ENCODE data around the gene TNFRSF19. TPM values are rescaled to one million over a fixed set of nuclear protein-coding genes. Genes with fewer than 3 reads are reported as not detected.

TNFRSF19 gene
- total and polyA plus RNA-seq, 5 donors from 2014 or later = 1.3 to 5.6 (median 1.6) TPM

GRCh38 chr13:23643338-23644125 is 73.3 kb downstream of the TNFRSF19 start:
- Histone ChIP-seq H3K36me3 (ENCODE audit: control insufficient read depth, insufficient read depth, low read length) (no peaks in the 10 kb centered on the region), H3K27ac (ENCODE audit: insufficient read depth, low read length, poor library complexity, severe bottlenecking) (no peak overlapping the region), H3K4me1 (ENCODE audit: control insufficient read depth, insufficient read depth, low read length, poor library complexity, severe bottlenecking) (no peaks in the 10 kb centered on the region), H3K27me3 (ENCODE audit: control insufficient read depth, insufficient read depth, low read length) (peaks cover 3% of the 10 kb centered on the region), H3K4me3 (ENCODE audit: low read depth, low read length) (no peak overlapping the region), H3K9me3 (ENCODE audit: control insufficient read depth in 2 of 2, low read length in 2 of 2) (no peaks in the 10 kb centered on the region)
- ATAC-seq (ENCODE audit: low read depth in 2 of 2) = no peak
- Mint-ChIP-seq H3K9me3 (peaks cover 0 to 7% (median 0%) of the 10 kb centered on the region in 7 donors), H3K36me3 (no peaks in the 10 kb centered on the region), H3K27ac (peak overlapping the region in 1 of 3 donors; percentile 12), H3K27me3 (no peaks in the 10 kb centered on the region), H3K4me1 (no peaks in the 10 kb centered on the region), H3K4me3 (no peak overlapping the region)
- no peak for DNase-seq

- H3K27me3 Mint-ChIP-seq = peaks cover 4% of the 10 kb centered on the region
- no peaks in the 10 kb centered on the region for H3K4me1 ChIP-seq (ENCODE audit: control insufficient read depth, insufficient read depth, low read length, poor library complexity, severe bottlenecking)
- no peak overlapping the region for H3K27ac ChIP-seq (ENCODE audit: insufficient read depth, low read length, poor library complexity, severe bottlenecking)
- H3K36me3 ChIP-seq (ENCODE audit: control insufficient read depth, insufficient read depth, low read length) = no peaks in the 10 kb centered on the region
- H3K27ac Mint-ChIP-seq = no peak overlapping the region
- no peaks in the 10 kb centered on the region for H3K9me3 ChIP-seq (ENCODE audit: control insufficient read depth in 2 of 2, low read length in 2 of 2)
- no peaks in the 10 kb centered on the region for H3K36me3 Mint-ChIP-seq
- H3K27me3 ChIP-seq (ENCODE audit: control insufficient read depth, insufficient read depth, low read length) = peaks cover 3% of the 10 kb centered on the region
- H3K4me1 Mint-ChIP-seq = no peaks in the 10 kb centered on the region
- ATAC-seq (ENCODE audit: low read depth in 2 of 2) = no peak
- peaks cover 0 to 7% (median 0%) of the 10 kb centered on the region in 7 donors for H3K9me3 Mint-ChIP-seq
- no peak for DNase-seq
- no peak overlapping the region for H3K4me3 ChIP-seq (ENCODE audit: low read depth, low read length)
- H3K4me3 Mint-ChIP-seq = no peak overlapping the region
Measured at GRCh38 chr13:23644126-23644419, 73.9 kb downstream of the TNFRSF19 start.

GRCh38 chr13:23644527-23645138 is 74.4 kb downstream of the TNFRSF19 start:
- Mint-ChIP-seq H3K27me3 (peaks cover 8% of the 10 kb centered on the region), H3K27ac (no peak overlapping the region), H3K4me3 (no peak overlapping the region), H3K36me3 (no peaks in the 10 kb centered on the region), H3K9me3 (peaks cover 0 to 7% (median 0%) of the 10 kb centered on the region in 7 donors), H3K4me1 (no peaks in the 10 kb centered on the region)
- Histone ChIP-seq H3K27ac (ENCODE audit: insufficient read depth, low read length, poor library complexity, severe bottlenecking) (no peak overlapping the region), H3K27me3 (ENCODE audit: control insufficient read depth, insufficient read depth, low read length) (peaks cover 3% of the 10 kb centered on the region), H3K4me3 (ENCODE audit: low read depth, low read length) (no peak overlapping the region), H3K36me3 (ENCODE audit: control insufficient read depth, insufficient read depth, low read length) (no peaks in the 10 kb centered on the region), H3K4me1 (ENCODE audit: control insufficient read depth, insufficient read depth, low read length, poor library complexity, severe bottlenecking) (no peaks in the 10 kb centered on the region), H3K9me3 (ENCODE audit: control insufficient read depth in 2 of 2, low read length in 2 of 2) (no peaks in the 10 kb centered on the region)
- ATAC-seq (ENCODE audit: low read depth in 2 of 2) (no peak), DNase-seq (no peak)

GRCh38 chr13:23645851-23646250 is 75.6 kb downstream of the TNFRSF19 start:
- H3K9me3 ChIP-seq (ENCODE audit: control insufficient read depth in 2 of 2, low read length in 2 of 2) = no peaks in the 10 kb centered on the region
- H3K4me1 ChIP-seq (ENCODE audit: control insufficient read depth, insufficient read depth, low read length, poor library complexity, severe bottlenecking) = no peaks in the 10 kb centered on the region
- Mint-ChIP-seq H3K27me3 (peaks cover 9% of the 10 kb centered on the region), H3K27ac (no peak overlapping the region), H3K4me3 (no peak overlapping the region), H3K36me3 (no peaks in the 10 kb centered on the region), H3K9me3 (peaks cover 0 to 7% (median 0%) of the 10 kb centered on the region in 7 donors), H3K4me1 (no peaks in the 10 kb centered on the region)
- H3K4me3 ChIP-seq (ENCODE audit: low read depth, low read length) = no peak overlapping the region
- DNase-seq (no peak), ATAC-seq (ENCODE audit: low read depth in 2 of 2) (no peak)
- H3K27ac ChIP-seq (ENCODE audit: insufficient read depth, low read length, poor library complexity, severe bottlenecking) = no peak overlapping the region
- peaks cover 5% of the 10 kb centered on the region for H3K27me3 ChIP-seq (ENCODE audit: control insufficient read depth, insufficient read depth, low read length)
- no peaks in the 10 kb centered on the region for H3K36me3 ChIP-seq (ENCODE audit: control insufficient read depth, insufficient read depth, low read length)

GRCh38 chr13:23651439-23651838 is 81.2 kb downstream of the TNFRSF19 start:
- H3K9me3 ChIP-seq (ENCODE audit: control insufficient read depth in 2 of 2, low read length in 2 of 2) = no peaks in the 10 kb centered on the region
- Mint-ChIP-seq H3K27ac (no peak overlapping the region), H3K4me3 (no peak overlapping the region), H3K27me3 (peaks cover 9% of the 10 kb centered on the region), H3K4me1 (peaks cover 0 to 10% (median 3%) of the 10 kb centered on the region in 4 donors), H3K9me3 (no peaks in the 10 kb centered on the region), H3K36me3 (no peaks in the 10 kb centered on the region)
- ATAC-seq (ENCODE audit: low read depth in 2 of 2) (no peak), DNase-seq (no peak)
- H3K4me1 ChIP-seq (ENCODE audit: control insufficient read depth, insufficient read depth, low read length, poor library complexity, severe bottlenecking) = peaks cover 3% of the 10 kb centered on the region
- peaks cover 11% of the 10 kb centered on the region for H3K27me3 ChIP-seq (ENCODE audit: control insufficient read depth, insufficient read depth, low read length)
- no peak overlapping the region for H3K27ac ChIP-seq (ENCODE audit: insufficient read depth, low read length, poor library complexity, severe bottlenecking)
- no peaks in the 10 kb centered on the region for H3K36me3 ChIP-seq (ENCODE audit: control insufficient read depth, insufficient read depth, low read length)
- H3K4me3 ChIP-seq (ENCODE audit: low read depth, low read length) = no peak overlapping the region

GRCh38 chr13:23651887-23652286 is 81.7 kb downstream of the TNFRSF19 start:
- Mint-ChIP-seq H3K36me3 (no peaks in the 10 kb centered on the region), H3K27me3 (peaks cover 13% of the 10 kb centered on the region), H3K9me3 (no peaks in the 10 kb centered on the region), H3K27ac (no peak overlapping the region), H3K4me3 (no peak overlapping the region), H3K4me1 (peaks cover 0 to 10% (median 3%) of the 10 kb centered on the region in 4 donors)
- DNase-seq = no peak
- peaks cover 3% of the 10 kb centered on the region for H3K4me1 ChIP-seq (ENCODE audit: control insufficient read depth, insufficient read depth, low read length, poor library complexity, severe bottlenecking)
- no peak overlapping the region for H3K4me3 ChIP-seq (ENCODE audit: low read depth, low read length)
- H3K36me3 ChIP-seq (ENCODE audit: control insufficient read depth, insufficient read depth, low read length) = no peaks in the 10 kb centered on the region
- no peaks in the 10 kb centered on the region for H3K9me3 ChIP-seq (ENCODE audit: control insufficient read depth in 2 of 2, low read length in 2 of 2)
- peaks cover 11% of the 10 kb centered on the region for H3K27me3 ChIP-seq (ENCODE audit: control insufficient read depth, insufficient read depth, low read length)
- no peak overlapping the region for H3K27ac ChIP-seq (ENCODE audit: insufficient read depth, low read length, poor library complexity, severe bottlenecking)
- ATAC-seq (ENCODE audit: low read depth in 2 of 2) = no peak

- ATAC-seq (ENCODE audit: low read depth in 2 of 2) (no peak), DNase-seq (no peak)
- Histone ChIP-seq H3K4me1 (ENCODE audit: control insufficient read depth, insufficient read depth, low read length, poor library complexity, severe bottlenecking) (peaks cover 3% of the 10 kb centered on the region), H3K4me3 (ENCODE audit: low read depth, low read length) (no peak overlapping the region), H3K27me3 (ENCODE audit: control insufficient read depth, insufficient read depth, low read length) (peaks cover 8% of the 10 kb centered on the region), H3K9me3 (ENCODE audit: control insufficient read depth in 2 of 2, low read length in 2 of 2) (no peaks in the 10 kb centered on the region), H3K27ac (ENCODE audit: insufficient read depth, low read length, poor library complexity, severe bottlenecking) (no peak overlapping the region), H3K36me3 (ENCODE audit: control insufficient read depth, insufficient read depth, low read length) (no peaks in the 10 kb centered on the region)
- Mint-ChIP-seq H3K4me3 (no peak overlapping the region), H3K9me3 (no peaks in the 10 kb centered on the region), H3K27ac (no peak overlapping the region), H3K27me3 (peaks cover 13% of the 10 kb centered on the region), H3K4me1 (peaks cover 0 to 10% (median 3%) of the 10 kb centered on the region in 4 donors), H3K36me3 (no peaks in the 10 kb centered on the region)
Measured at GRCh38 chr13:23652909-23653726, 82.9 kb downstream of the TNFRSF19 start.

Measured in CD4-positive, CD25-positive, alpha-beta regulatory T cell (primary cell).